ENCODE results near the gene TTLL4. TPM values are rescaled to one million over a fixed set of nuclear protein-coding genes. Genes with fewer than 3 reads are reported as not detected.
A peak's percentile ranks its signal among the peaks of the same experiment; 100 is the strongest.
"Not testable (repeated sequence)": the region's sequence is repeated elsewhere in the genome, so short reads cannot be mapped to it uniquely, and the experiment has no call there.

The TTLL4 gene
- total and polyA plus RNA-seq, 2 of the 8 experiments (the other 6 are each of a cell fraction or from before 2014, with no cell fraction given): 71.1 to 105 TPM

GRCh38 chr2:218687400-218688060, 23.1 kb upstream of the TTLL4 start:
- peak; percentile 85 for FAIRE-seq
- not testable (repeated sequence) for H2BK20ac ChIP-seq (ENCODE audit: low read length); H2BK120ac ChIP-seq (replicated peaks; ENCODE audit: low read depth, low read length); H3K23me2 ChIP-seq (ENCODE audit: low read depth, low read length); H3K18ac ChIP-seq (ENCODE audit: extremely low read depth, low read length); H3K79me2 ChIP-seq (ENCODE audit: control insufficient read depth in 1 of 2, insufficient read depth in 2 of 2, low read length in 2 of 2); H3K4me1 ChIP-seq (replicated peaks in 1 of 4; ENCODE audit: control insufficient read depth in 3 of 4, insufficient read depth in 4 of 4, low read length in 3 of 4); H4K5ac ChIP-seq (ENCODE audit: insufficient read length, low read depth, low read length); H2AFZ ChIP-seq (ENCODE audit: low read length); H2BK12ac ChIP-seq (ENCODE audit: low read depth, low read length); H3K23ac ChIP-seq (ENCODE audit: insufficient read length); H2BK15ac ChIP-seq (ENCODE audit: low read length); H3K9ac ChIP-seq (replicated peaks in 1 of 4; ENCODE audit: extremely low read depth in 1 of 4, low read depth in 3 of 4, low read length in 3 of 4); H3K4me2 ChIP-seq (ENCODE audit: insufficient read depth in 1 of 2, low read depth in 2 of 2, low read length in 2 of 2); H4K20me1 ChIP-seq (replicated peaks in 1 of 2; ENCODE audit: control insufficient read depth in 1 of 2, insufficient read depth in 2 of 2, low read length in 2 of 2); H3K79me1 ChIP-seq (ENCODE audit: low read depth, low read length); H3K27me3 ChIP-seq (replicated peaks in 1 of 4; ENCODE audit: control insufficient read depth in 3 of 4, extremely low read depth in 1 of 4, insufficient read depth in 3 of 4, low read length in 3 of 4); H3K14ac ChIP-seq (ENCODE audit: insufficient read length); H3K4ac ChIP-seq (replicated peaks; ENCODE audit: insufficient read length, low read depth, low read length); DNase-seq (ENCODE audit: low read depth in 1 of 2, low spot score in 2 of 2); H3K9me3 ChIP-seq (ENCODE audit: insufficient read depth in 2 of 2, low read depth in 1 of 2, low read length in 1 of 2); H4K8ac ChIP-seq (ENCODE audit: extremely low read depth, insufficient read depth, low read length); H2AK5ac ChIP-seq (ENCODE audit: low read depth, low read length); H2BK5ac ChIP-seq (ENCODE audit: low read depth, low read length); H3K4me3 ChIP-seq (ENCODE audit: extremely low read depth in 1 of 4, insufficient read depth in 2 of 4, low read depth in 3 of 4, low read length in 4 of 4); H3K27ac ChIP-seq (ENCODE audit: low read depth, low read length); H3K56ac ChIP-seq (replicated peaks; ENCODE audit: insufficient read length, low read depth, low read length); H4K91ac ChIP-seq (replicated peaks; ENCODE audit: insufficient read length, low read length)
- peaks cover 0 to 20% (median 7%) of the 10 kb centered on the region in 4 experiments; a peak in 4 of 8 replicates for H3K36me3 ChIP-seq (ENCODE audit: control insufficient read depth in 2 of 4, insufficient read depth in 4 of 4, low read length in 3 of 4)
- CTCF ChIA-PET (ENCODE audit: partially characterized antibody): interaction anchor here (0.7 to 2.5 kb wide), 34 partner anchors 8 to 416 kb away, joined by 3 to 27 read pairs (median 4); partner anchors contain the start of genes BCS1L, RNF25, STK36 and TTLL4
- whole genome bisulfite sequencing, 2 experiments (ENCODE audit: extremely low coverage in 1 of 2, insufficient coverage in 1 of 2, insufficient read length in 1 of 2, insufficient replicate concordance in 2 of 2, low coverage in 1 of 2, low lambda C conversion rate in 2 of 2, missing lambda C conversion rate in 1 of 2): 37% methylated on average over 5 of the region's 5 CpGs; no CpG with 5 or more reads in 1 of the 2 experiments
- peak; percentile 60 to 71 for TF ChIP-seq RAD21 (IDR thresholded peaks at IDR 0.05 in 1 of 2, conservative IDR thresholded peaks at IDR 0.05 in 1 of 2; ENCODE audit: low read depth in 2 of 2, low read length in 2 of 2)
- TF ChIP-seq CTCF (IDR thresholded peaks at IDR 0.05; ENCODE audit: control extremely low read depth in 1 of 3, insufficient read depth in 1 of 3, low read depth in 1 of 3, low read length in 3 of 3): peak; percentile 19 to 93 (median 89)
- TF ChIP-seq TEAD4 (IDR thresholded peaks at IDR 0.05; ENCODE audit: low read depth, low read length): peak; percentile 64
- POLR2A ChIA-PET (ENCODE audit: partially characterized antibody): interaction anchor here (0.7 to 2.3 kb wide), 6 partner anchors 9 to 39 kb away, joined by 3 to 13 read pairs (median 3); partner anchors contain the start of genes BCS1L, RNF25, STK36 and ZNF142

Data from H1 (cell line).